H1 (cell line): ENCODE data around the gene KLF16. TPM values are rescaled to one million over a fixed set of nuclear protein-coding genes. Genes with fewer than 3 reads are reported as not detected.

Experiments
- CTCF ChIP-seq, 3 experiments: IDR thresholded peaks; 1 replicate in 2 of 3; 2 replicates in 1 of 3; pipeline versions ENCODE4 v1.5.1 to v1.6.1; 2011; ENCODE audit warnings: low read length in 3 of 3, mild to moderate bottlenecking in 3 of 3, inconsistent platforms in 2 of 3, low read depth in 1 of 3, moderate library complexity in 1 of 3; ENCODE audit not compliant: insufficient read depth in 1 of 3; ENCODE audit errors: control extremely low read depth in 1 of 3
- GABPA ChIP-seq: IDR thresholded peaks from 2 replicates; pipeline ENCODE4 v1.6.1; 2011; ENCODE audit warnings: mild to moderate bottlenecking, low read length, moderate library complexity, borderline replicate concordance; ENCODE audit not compliant: insufficient read depth
- KDM1A ChIP-seq: fragments of 200-600, 300-600 bp; sonication (generic); IDR thresholded peaks from 2 replicates; pipeline ENCODE4 v1.7.1; 2016; ENCODE audit warnings: mild to moderate bottlenecking, low read length, borderline replicate concordance
- KDM4A ChIP-seq: IDR thresholded peaks from one replicate; pipeline ENCODE4 v1.7.1; 2012; ENCODE audit warnings: low read depth, mild to moderate bottlenecking, moderate library complexity, low read length, inconsistent platforms; ENCODE audit not compliant: severe bottlenecking
- PHF8 ChIP-seq: fragments of 200-600 bp; sonication (generic); conservative IDR thresholded peaks from 2 replicates; pipeline ENCODE4 v1.7.1; 2012; ENCODE audit warnings: low read depth, mild to moderate bottlenecking, inconsistent platforms, low read length, moderate library complexity
- POLR2A ChIP-seq, 2 experiments: IDR thresholded peaks; 1 replicate in 1 of 2; 2 replicates in 1 of 2; pipeline ENCODE4 v1.6.1; 2011; ENCODE audit warnings: low read depth in 2 of 2, low read length in 2 of 2, mild to moderate bottlenecking in 2 of 2; ENCODE audit errors: control extremely low read depth in 1 of 2
- RAD21 ChIP-seq, 2 experiments: IDR thresholded peaks in 1 of 2; conservative IDR thresholded peaks in 1 of 2; 2 replicates each; pipeline ENCODE4 v1.6.1; 2011; ENCODE audit warnings: low read depth in 2 of 2, low read length in 2 of 2, improper control_type of control experiment in 1 of 2, inconsistent platforms in 1 of 2, mild to moderate bottlenecking in 1 of 2, moderate library complexity in 1 of 2
- RXRA ChIP-seq: IDR thresholded peaks from 2 replicates; pipeline ENCODE4 v1.6.1; 2011; ENCODE audit warnings: low read depth, mild to moderate bottlenecking, low read length, moderate library complexity; ENCODE audit not compliant: insufficient read depth
- polyA plus RNA-seq, 7 experiments: library from polyadenylated mRNA; depleted of rRNA in 3 of 7; stranded (reverse) in 5 of 7; unstranded in 2 of 7; fragments of >200 nt in 5 of 7; fragments of 200-250 nt in 2 of 7; gene quantifications; 1 replicate in 5 of 7; 2 replicates in 1 of 7; 4 replicates in 1 of 7; pipeline versions ENCODE4 v1.2.1 to v1.2.3, GENCODE V29; 2011 to 2013; ENCODE audit warnings: missing spikeins in 2 of 7, mixed read lengths in 2 of 7
- total RNA-seq: library from RNA; stranded (reverse); fragmentation: NEBNext Ultra II Directional; extraction: Animal tissue kit (Norgen Biotek cat#: 25700); gene quantifications from 2 replicates; pipeline ENCODE4 v1.2.1, GENCODE V29; 2021

Gene KLF16
- total and polyA plus RNA-seq, 2 of the 8 experiments (the other 6 are each of a cell fraction or from before 2014, with no cell fraction given): 14.3 to 45.9 TPM

GRCh38 chr19:1864480-1865171, 1.2 kb upstream of the KLF16 start (continued):
- TF ChIP-seq RAD21 (IDR thresholded peaks at IDR 0.05 in 1 of 2, conservative IDR thresholded peaks at IDR 0.05 in 1 of 2; ENCODE audit: low read depth in 2 of 2, low read length in 2 of 2) (peak; percentile 58 to 70; a peak in 3 of 4 replicates), CTCF (IDR thresholded peaks at IDR 0.05; ENCODE audit: control extremely low read depth in 1 of 3, insufficient read depth in 1 of 3, low read depth in 1 of 3, low read length in 3 of 3) (peak; percentile 74 to 88 (median 80)), GABPA (peak; percentile 49; the same call in 1 of the 2 replicates), PHF8 (peak; percentile 57), POLR2A (IDR thresholded peaks at IDR 0.05; ENCODE audit: control extremely low read depth in 1 of 2, low read depth in 2 of 2, low read length in 2 of 2) (peak in 1 of 2 experiments; percentile 40; a peak in 1 of 3 replicates), KDM4A (no peak), RXRA (0 out of 2 replicates have a peak, but pooled peaks have one; percentile 1), KDM1A (no peak)
